Chondrocyte (in vitro differentiated cells): ENCODE data around the gene PPARA. TPM values are rescaled to one million over a fixed set of nuclear protein-coding genes. Genes with fewer than 3 reads are reported as not detected.
"Not testable (repeated sequence)": the region's sequence is repeated elsewhere in the genome, so short reads cannot be mapped to it uniquely, and the experiment has no call there.

Source experiments
- DNase-seq: peaks from one replicate; pipeline ENCODE4 v3.0.0; 2021; ENCODE audit warnings: mixed read lengths, low spot score
- H3K27ac Mint-ChIP-seq: one replicate; pipeline ENCODE4 v1.8.0; 2021; ENCODE audit warnings: mild to moderate bottlenecking, moderate library complexity, mixed read lengths; ENCODE audit not compliant: unreplicated experiment
- H3K27me3 Mint-ChIP-seq: 2 replicates; pipeline ENCODE4 v1.8.0; 2021; ENCODE audit warnings: low read depth, mixed read lengths
- H3K36me3 Mint-ChIP-seq: 2 replicates; pipeline ENCODE4 v1.8.0; 2021; ENCODE audit warnings: low read depth, mixed read lengths
- H3K4me1 Mint-ChIP-seq: 2 replicates; pipeline ENCODE4 v1.8.0; 2021; ENCODE audit warnings: low read depth, mild to moderate bottlenecking, mixed read lengths
- H3K4me3 Mint-ChIP-seq: one replicate; pipeline ENCODE4 v1.8.0; 2021; ENCODE audit warnings: mild to moderate bottlenecking, moderate library complexity, mixed read lengths; ENCODE audit not compliant: unreplicated experiment
- H3K9me3 Mint-ChIP-seq: 2 replicates; pipeline ENCODE4 v1.8.0; 2021; ENCODE audit warnings: low read depth, mixed read lengths
- CTCF ChIP-seq: fragments of 200-600 bp; sonication (generic); IDR thresholded peaks from 2 replicates; pipeline ENCODE4 v1.5.0; 2021; ENCODE audit warnings: antibody characterized with exemption, mild to moderate bottlenecking, moderate library complexity
- total RNA-seq: library from RNA; stranded (reverse); gene quantifications from 3 replicates; pipeline ENCODE4 v1.2.1, GENCODE V29; 2021

Gene PPARA
- total RNA-seq, 1 donor from 2014 or later, result 16.0 TPM

- Mint-ChIP-seq H3K27me3 (no peaks in the 10 kb centered on the region), H3K27ac (no peak overlapping the region), H3K4me1 (peaks cover 7% of the 10 kb centered on the region), H3K4me3 (no peak overlapping the region), H3K9me3 (peaks cover 2% of the 10 kb centered on the region), H3K36me3 (peaks cover 10% of the 10 kb centered on the region)
- TF ChIP-seq CTCF, result no peak
- DNase-seq, result no peak
Measured at GRCh38 chr22:46196278-46196677, 46.0 kb downstream of the PPARA start.

GRCh38 chr22:46198274-46198673 is 47.9 kb downstream of the PPARA start:
- no peak for TF ChIP-seq CTCF
- Mint-ChIP-seq H3K27me3 (no peaks in the 10 kb centered on the region), H3K27ac (no peak overlapping the region), H3K9me3 (no peaks in the 10 kb centered on the region), H3K4me1 (peaks cover 7% of the 10 kb centered on the region), H3K4me3 (no peak overlapping the region), H3K36me3 (peaks cover 9% of the 10 kb centered on the region)
- no peak for DNase-seq

- H3K27me3 Mint-ChIP-seq, H3K4me3 Mint-ChIP-seq, DNase-seq, H3K27ac Mint-ChIP-seq, H3K4me1 Mint-ChIP-seq, H3K9me3 Mint-ChIP-seq: not testable (repeated sequence)
- H3K36me3 Mint-ChIP-seq, result peaks cover 14% of the 10 kb centered on the region
Measured at GRCh38 chr22:46198806-46199205, 48.5 kb downstream of the PPARA start.

GRCh38 chr22:46201059-46201757 is 50.9 kb downstream of the PPARA start:
- Mint-ChIP-seq H3K4me1 (peaks cover 3% of the 10 kb centered on the region), H3K27ac (no peak overlapping the region), H3K36me3 (peaks cover 24% of the 10 kb centered on the region), H3K9me3 (no peaks in the 10 kb centered on the region), H3K27me3 (no peaks in the 10 kb centered on the region), H3K4me3 (no peak overlapping the region)
- DNase-seq, result no peak
- TF ChIP-seq CTCF, result no peak

GRCh38 chr22:46202897-46203600 is 52.7 kb downstream of the PPARA start:
- Mint-ChIP-seq H3K36me3 (peaks cover 24% of the 10 kb centered on the region), H3K9me3 (no peaks in the 10 kb centered on the region), H3K4me3 (no peak overlapping the region), H3K27me3 (no peaks in the 10 kb centered on the region), H3K27ac (no peak overlapping the region), H3K4me1 (no peaks in the 10 kb centered on the region)
- no peak for TF ChIP-seq CTCF
- DNase-seq, result no peak
